GM18505 (cell line): Measurements from ENCODE around the gene CEP192.
"Not testable (repeated sequence)": the region's sequence is repeated elsewhere in the genome, so short reads cannot be mapped to it uniquely, and the experiment has no call there.

Experiments
- ATAC-seq: cut with Tn5 transposase; IDR thresholded peaks from one replicate; pipeline ENCODE4 v1.9.1; 2021; ENCODE audit not compliant: unreplicated experiment
- POLR2A ChIP-seq: IDR thresholded peaks from 4 replicates; pipeline ENCODE4 v1.6.1; 2011; ENCODE audit warnings: borderline replicate concordance; ENCODE audit not compliant: insufficient read depth, insufficient read length; ENCODE audit errors: extremely low read depth

CEP192 gene

GRCh38 chr18:13067966-13068365 lies 76.8 kb downstream of the CEP192 start:
- TF ChIP-seq POLR2A: no peak
- ATAC-seq: no peak

GRCh38 chr18:13070460-13070859 lies 79.3 kb downstream of the CEP192 start:
- no peak for TF ChIP-seq POLR2A
- ATAC-seq: no peak

GRCh38 chr18:13076886-13077285 lies 85.7 kb downstream of the CEP192 start:
- no peak for TF ChIP-seq POLR2A
- no peak for ATAC-seq

- no peak for ATAC-seq
- no peak for TF ChIP-seq POLR2A
Measured at GRCh38 chr18:13077473-13077872, 86.3 kb downstream of the CEP192 start.

- not testable (repeated sequence) for ATAC-seq
Measured at GRCh38 chr18:13078065-13078464, 86.9 kb downstream of the CEP192 start.

- ATAC-seq: no peak
- TF ChIP-seq POLR2A: no peak
Measured at GRCh38 chr18:13086906-13087305, 95.7 kb downstream of the CEP192 start.

GRCh38 chr18:13095466-13095865 lies 104.3 kb downstream of the CEP192 start:
- TF ChIP-seq POLR2A: no peak
- ATAC-seq: no peak

- TF ChIP-seq POLR2A: no peak
- ATAC-seq: no peak
Measured at GRCh38 chr18:13096232-13096631, 105.1 kb downstream of the CEP192 start.

- no peak for TF ChIP-seq POLR2A
- no peak for ATAC-seq
Measured at GRCh38 chr18:13096719-13097118, 105.6 kb downstream of the CEP192 start.

GRCh38 chr18:13098104-13098503 lies 106.9 kb downstream of the CEP192 start:
- not testable (repeated sequence) for ATAC-seq

GRCh38 chr18:13099113-13099512 lies 108.0 kb downstream of the CEP192 start:
- ATAC-seq: no peak
- no peak for TF ChIP-seq POLR2A

- ATAC-seq: no peak
- TF ChIP-seq POLR2A: no peak
Measured at GRCh38 chr18:13100942-13101658, 109.9 kb downstream of the CEP192 start.

GRCh38 chr18:13101659-13102197 lies 110.6 kb downstream of the CEP192 start:
- ATAC-seq: no peak
- no peak for TF ChIP-seq POLR2A

GRCh38 chr18:13103366-13103765 lies 112.2 kb downstream of the CEP192 start:
- no peak for ATAC-seq
- no peak for TF ChIP-seq POLR2A

- no peak for ATAC-seq
- no peak for TF ChIP-seq POLR2A
Measured at GRCh38 chr18:13105059-13105458, 113.9 kb downstream of the CEP192 start.
